IgD-negative memory B cell (primary cell): ENCODE results near the gene STRIP2. TPM values are rescaled to one million over a fixed set of nuclear protein-coding genes. Genes with fewer than 3 reads are reported as not detected.
"Not testable (repeated sequence)": the region's sequence is repeated elsewhere in the genome, so short reads cannot be mapped to it uniquely, and the experiment has no call there.

Source experiments
- H3K27ac Mint-ChIP-seq, 3 donors: one replicate each; pipeline ENCODE4 v1.8.0; 2020 to 2022; ENCODE audit warnings: mild to moderate bottlenecking in 3 of 3, mixed read lengths in 3 of 3, moderate library complexity in 1 of 3
- H3K27me3 Mint-ChIP-seq: one replicate; pipeline ENCODE4 v1.8.0; 2021; ENCODE audit warnings: mixed read lengths
- H3K36me3 Mint-ChIP-seq: one replicate; pipeline ENCODE4 v1.8.0; 2020; ENCODE audit warnings: mild to moderate bottlenecking, mixed read lengths
- H3K4me1 Mint-ChIP-seq, 3 donors: one replicate each; pipeline ENCODE4 v1.8.0; 2020 to 2022; ENCODE audit warnings: mixed read lengths in 3 of 3, mild to moderate bottlenecking in 1 of 3
- H3K4me3 Mint-ChIP-seq, 4 donors: one replicate each; pipeline ENCODE4 v1.8.0; 2020 to 2022; ENCODE audit warnings: mild to moderate bottlenecking in 4 of 4, mixed read lengths in 4 of 4, moderate library complexity in 3 of 4
- H3K9me3 Mint-ChIP-seq, 3 donors: one replicate each; pipeline ENCODE4 v1.8.0; 2020 to 2021; ENCODE audit warnings: mixed read lengths in 3 of 3, mild to moderate bottlenecking in 1 of 3
- polyA plus RNA-seq: library from polyadenylated mRNA; unstranded; fragments of 300-500 nt; fragmentation: Illumina TruSeq; gene quantifications from one replicate; pipeline ENCODE4 v1.2.3, GENCODE V29; 2021

STRIP2 gene
- polyA plus RNA-seq, 1 donor from 2014 or later: 0.08 TPM

- H3K27me3 Mint-ChIP-seq: no peaks in the 10 kb centered on the region
- no peak overlapping the region for H3K27ac Mint-ChIP-seq
- H3K9me3 Mint-ChIP-seq: no peaks in the 10 kb centered on the region
- no peak overlapping the region for H3K4me3 Mint-ChIP-seq
- no peaks in the 10 kb centered on the region for H3K4me1 Mint-ChIP-seq
- peaks cover 14% of the 10 kb centered on the region for H3K36me3 Mint-ChIP-seq
These were observed 32.0 kb upstream of the STRIP2 start for GRCh38 chr7:129401967-129402860.

- no peaks in the 10 kb centered on the region for H3K9me3 Mint-ChIP-seq
- H3K4me1 Mint-ChIP-seq: no peaks in the 10 kb centered on the region
- H3K4me3 Mint-ChIP-seq: no peak overlapping the region
- no peaks in the 10 kb centered on the region for H3K27me3 Mint-ChIP-seq
- peaks cover 18% of the 10 kb centered on the region for H3K36me3 Mint-ChIP-seq
- no peak overlapping the region for H3K27ac Mint-ChIP-seq
These were observed 28.7 kb upstream of the STRIP2 start for GRCh38 chr7:129405527-129405926.

- H3K27me3 Mint-ChIP-seq, H3K27ac Mint-ChIP-seq: not testable (repeated sequence)
These were observed 24.0 kb upstream of the STRIP2 start for GRCh38 chr7:129410238-129410637.

GRCh38 chr7:129412501-129412900 is 21.7 kb upstream of the STRIP2 start:
- H3K4me1 Mint-ChIP-seq: no peaks in the 10 kb centered on the region
- H3K27ac Mint-ChIP-seq: no peak overlapping the region
- no peak overlapping the region for H3K4me3 Mint-ChIP-seq
- no peaks in the 10 kb centered on the region for H3K27me3 Mint-ChIP-seq
- peaks cover 0 to 5% (median 4%) of the 10 kb centered on the region in 3 donors for H3K9me3 Mint-ChIP-seq
- peaks cover 20% of the 10 kb centered on the region for H3K36me3 Mint-ChIP-seq

More at GRCh38 chr7:129410238-129410637, 24.0 kb upstream of the STRIP2 start:
- not testable (repeated sequence) for H3K4me3 Mint-ChIP-seq, H3K4me1 Mint-ChIP-seq, H3K9me3 Mint-ChIP-seq
- H3K36me3 Mint-ChIP-seq: peaks cover 24% of the 10 kb centered on the region

GRCh38 chr7:129417073-129417472 is 17.2 kb upstream of the STRIP2 start:
- Mint-ChIP-seq H3K4me1 (no peaks in the 10 kb centered on the region), H3K27ac (peak overlapping the region in 2 of 3 donors; percentile 53 to 93), H3K36me3 (peaks cover 9% of the 10 kb centered on the region), H3K27me3 (no peaks in the 10 kb centered on the region), H3K4me3 (no peak overlapping the region), H3K9me3 (peaks cover 0 to 4% (median 2%) of the 10 kb centered on the region in 3 donors)

GRCh38 chr7:129421717-129422250 is 12.4 kb upstream of the STRIP2 start:
- Mint-ChIP-seq H3K36me3 (peaks cover 13% of the 10 kb centered on the region), H3K27me3 (no peaks in the 10 kb centered on the region), H3K27ac (no peak overlapping the region), H3K4me3 (no peak overlapping the region), H3K4me1 (no peaks in the 10 kb centered on the region), H3K9me3 (no peaks in the 10 kb centered on the region)

GRCh38 chr7:129422727-129423126 is 11.5 kb upstream of the STRIP2 start:
- no peak overlapping the region for H3K4me3 Mint-ChIP-seq
- H3K4me1 Mint-ChIP-seq: peaks cover 0 to 3% (median 0%) of the 10 kb centered on the region in 3 donors
- H3K27ac Mint-ChIP-seq: no peak overlapping the region

GRCh38 chr7:129423700-129424410 is 10.4 kb upstream of the STRIP2 start:
- Mint-ChIP-seq H3K36me3 (peaks cover 15% of the 10 kb centered on the region), H3K4me3 (no peak overlapping the region), H3K9me3 (no peaks in the 10 kb centered on the region), H3K4me1 (peaks cover 0 to 3% (median 0%) of the 10 kb centered on the region in 3 donors), H3K27me3 (no peaks in the 10 kb centered on the region), H3K27ac (no peak overlapping the region)

More at GRCh38 chr7:129422727-129423126, 11.5 kb upstream of the STRIP2 start:
- no peaks in the 10 kb centered on the region for H3K9me3 Mint-ChIP-seq
- no peaks in the 10 kb centered on the region for H3K27me3 Mint-ChIP-seq
- H3K36me3 Mint-ChIP-seq: peaks cover 17% of the 10 kb centered on the region

GRCh38 chr7:129426482-129426881 is 7.8 kb upstream of the STRIP2 start:
- H3K36me3 Mint-ChIP-seq: peaks cover 15% of the 10 kb centered on the region
- H3K9me3 Mint-ChIP-seq: no peaks in the 10 kb centered on the region
- H3K4me1 Mint-ChIP-seq: peaks cover 0 to 3% (median 0%) of the 10 kb centered on the region in 3 donors
- H3K4me3 Mint-ChIP-seq: no peak overlapping the region
- H3K27ac Mint-ChIP-seq: no peak overlapping the region
- H3K27me3 Mint-ChIP-seq: no peaks in the 10 kb centered on the region

GRCh38 chr7:129427526-129428045 is 6.6 kb upstream of the STRIP2 start:
- Mint-ChIP-seq H3K9me3 (no peaks in the 10 kb centered on the region), H3K27ac (no peak overlapping the region), H3K27me3 (peaks cover under 1% of the 10 kb centered on the region), H3K4me3 (no peak overlapping the region), H3K36me3 (peaks cover 15% of the 10 kb centered on the region), H3K4me1 (peaks cover 0 to 3% (median 0%) of the 10 kb centered on the region in 3 donors)

- no peaks in the 10 kb centered on the region for H3K9me3 Mint-ChIP-seq
- H3K27ac Mint-ChIP-seq: no peak overlapping the region
- peak overlapping the region in 1 of 4 donors; percentile 96 for H3K4me3 Mint-ChIP-seq
- peaks cover 3% of the 10 kb centered on the region for H3K36me3 Mint-ChIP-seq
- peaks cover 16% of the 10 kb centered on the region for H3K27me3 Mint-ChIP-seq
- peaks cover 3 to 11% (median 4%) of the 10 kb centered on the region in 3 donors for H3K4me1 Mint-ChIP-seq
These were observed 2.2 kb upstream of the STRIP2 start for GRCh38 chr7:129431911-129432643.

GRCh38 chr7:129434675-129435318 is 565 bp downstream of the STRIP2 start:
- Mint-ChIP-seq H3K27me3 (peaks cover 16% of the 10 kb centered on the region), H3K9me3 (no peaks in the 10 kb centered on the region), H3K4me3 (peak overlapping the region; percentile 85 to 98 (median 93)), H3K36me3 (no peaks in the 10 kb centered on the region), H3K4me1 (peaks cover 0 to 11% (median 4%) of the 10 kb centered on the region in 3 donors), H3K27ac (peak overlapping the region in 1 of 3 donors; percentile 49)

- Mint-ChIP-seq H3K4me3 (peak overlapping the region; percentile 85 to 98 (median 93)), H3K36me3 (no peaks in the 10 kb centered on the region), H3K27me3 (peaks cover 16% of the 10 kb centered on the region), H3K27ac (peak overlapping the region in 2 of 3 donors; percentile 49 to 72), H3K9me3 (no peaks in the 10 kb centered on the region), H3K4me1 (peaks cover 0 to 11% (median 4%) of the 10 kb centered on the region in 3 donors)
These were observed 1.2 kb downstream of the STRIP2 start for GRCh38 chr7:129435414-129435829.
